Caco-2 (cell line): ENCODE results near the gene PPP2R2B. TPM values are rescaled to one million over a fixed set of nuclear protein-coding genes. Genes with fewer than 3 reads are reported as not detected.

Source experiments
- BruUV-seq: library from RNA; stranded (reverse); fragments of 400-500 nt; replicated peaks from 2 replicates; lab custom pipeline; 2021; lab: Mats Ljungman, UMichigan
- CTCF ChIA-PET: fragments of 300-600 bp; sonication (Branson Sonifier 250); formaldehyde crosslinking; loops from one replicate; lab custom pipeline; 2022; ENCODE audit warnings: antibody characterized with exemption; lab: Charles Lee
- POLR2A ChIA-PET: fragments of 300-600 bp; sonication (Branson Sonifier 250); formaldehyde crosslinking; loops from one replicate; lab custom pipeline; 2022; ENCODE audit warnings: antibody characterized with exemption; lab: Charles Lee
- DNase-seq, 2 experiments: peaks; one replicate each; pipeline versions ENCODE4 v3.0.0 to v3.0.0-alpha.2; 2020 to 2022
- H3K27me3 ChIP-seq: replicated peaks from 2 replicates; pipeline ENCODE4 v1.6.0; 2011; ENCODE audit warnings: low read length; ENCODE audit not compliant: control insufficient read depth, insufficient read depth
- H3K36me3 ChIP-seq: 2 replicates; pipeline ENCODE4 v1.5.1; 2011; ENCODE audit warnings: low read length; ENCODE audit not compliant: control insufficient read depth, insufficient read depth
- H3K4me1 ChIP-seq: fragments of 250-450 bp; sonication (Bioruptor Pico); 2 replicates; pipeline ENCODE4 v1.5.1; 2020; ENCODE audit warnings: mild to moderate bottlenecking
- H3K4me3 ChIP-seq: 2 replicates; pipeline ENCODE4 v1.5.1; 2011; ENCODE audit warnings: low read depth, mild to moderate bottlenecking, control low read depth, low read length
- H3K9me3 ChIP-seq: fragments of 250-450 bp; sonication (Bioruptor Pico); 2 replicates; pipeline ENCODE4 v1.5.1; 2020; ENCODE audit warnings: mild to moderate bottlenecking, moderate library complexity
- H3K27ac Mint-ChIP-seq: one replicate; pipeline ENCODE4 v1.8.0; 2022; ENCODE audit warnings: mixed read lengths; ENCODE audit not compliant: unreplicated experiment
- H3K27me3 Mint-ChIP-seq: one replicate; pipeline ENCODE4 v1.8.0; 2022; ENCODE audit warnings: mixed read lengths; ENCODE audit not compliant: insufficient read depth, unreplicated experiment
- H3K36me3 Mint-ChIP-seq: one replicate; pipeline ENCODE4 v1.8.0; 2022; ENCODE audit warnings: mild to moderate bottlenecking, mixed read lengths; ENCODE audit not compliant: insufficient read depth, unreplicated experiment
- H3K4me1 Mint-ChIP-seq: one replicate; pipeline ENCODE4 v1.8.0; 2022; ENCODE audit warnings: low read depth, mixed read lengths; ENCODE audit not compliant: unreplicated experiment
- H3K4me3 Mint-ChIP-seq: one replicate; pipeline ENCODE4 v1.8.0; 2022; ENCODE audit warnings: mild to moderate bottlenecking, moderate library complexity, mixed read lengths; ENCODE audit not compliant: unreplicated experiment
- H3K9me3 Mint-ChIP-seq: one replicate; pipeline ENCODE4 v1.8.0; 2022; ENCODE audit warnings: mixed read lengths; ENCODE audit not compliant: unreplicated experiment
- intact Hi-C: fragments of 100-400 bp; cut with micrococcal nuclease; formaldehyde crosslinking; loops from one replicate; pipeline ENCODE4 v1.10.0; 2022; ENCODE audit not compliant: unreplicated experiment
- total RNA-seq: library from RNA; stranded (reverse); gene quantifications from 2 replicates; pipeline ENCODE4 v1.2.3, GENCODE V29; 2022
- TF ChIP-seq, protein P1 (sequence below), 2 experiments: fragments of 200-600 bp in 1 of 2; IDR thresholded peaks; 1 replicate in 1 of 2; 2 replicates in 1 of 2; pipeline versions ENCODE4 v1.5.1 to v1.8.0; 2011 to 2022; ENCODE audit warnings: antibody characterized with exemption in 1 of 2, control low read depth in 1 of 2, inconsistent platforms in 1 of 2, low read depth in 1 of 2, low read length in 1 of 2, mild to moderate bottlenecking in 1 of 2, moderate library complexity in 1 of 2; ENCODE audit not compliant: insufficient read depth in 1 of 2, severe bottlenecking in 1 of 2, unreplicated experiment in 1 of 2

PPP2R2B gene
- total RNA-seq, 1 experiment from 2014 or later, result 9.8 TPM

DNA sequence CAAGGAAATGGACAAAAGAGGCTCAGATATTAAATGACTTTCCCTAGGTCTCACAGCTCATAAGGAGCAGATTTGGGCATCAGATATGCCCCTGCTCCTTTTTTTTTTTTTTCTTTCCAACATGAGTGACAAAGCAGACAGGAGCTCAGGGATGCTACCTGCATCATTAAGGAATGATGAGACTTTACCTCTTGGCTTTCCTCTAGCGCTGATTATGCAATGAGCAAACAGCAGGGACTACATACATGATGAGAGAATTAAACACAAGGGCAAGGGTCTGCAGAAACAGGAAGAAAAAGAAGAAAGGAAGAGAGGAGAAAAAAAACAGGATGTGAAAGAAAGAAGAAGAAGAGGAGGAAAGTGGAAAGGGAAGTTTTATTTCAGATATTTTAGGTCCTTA, 179.9 kb downstream of the PPP2R2B start:
- POLR2A ChIA-PET, result interaction anchor here (0.6 kb wide), 1 partner anchor 234 kb away, joined by 3 read pairs; no protein-coding TSS in a partner anchor
- Histone ChIP-seq H3K36me3 (no peaks in the 10 kb centered on the region), H3K4me1 (peaks cover 8% of the 10 kb centered on the region), H3K27me3 (no peaks in the 10 kb centered on the region), H3K9me3 (no peaks in the 10 kb centered on the region), H3K4me3 (no peak overlapping the region)
- no peak for DNase-seq
- intact Hi-C loops, result no loop called here
- TF ChIP-seq, protein P1, sequence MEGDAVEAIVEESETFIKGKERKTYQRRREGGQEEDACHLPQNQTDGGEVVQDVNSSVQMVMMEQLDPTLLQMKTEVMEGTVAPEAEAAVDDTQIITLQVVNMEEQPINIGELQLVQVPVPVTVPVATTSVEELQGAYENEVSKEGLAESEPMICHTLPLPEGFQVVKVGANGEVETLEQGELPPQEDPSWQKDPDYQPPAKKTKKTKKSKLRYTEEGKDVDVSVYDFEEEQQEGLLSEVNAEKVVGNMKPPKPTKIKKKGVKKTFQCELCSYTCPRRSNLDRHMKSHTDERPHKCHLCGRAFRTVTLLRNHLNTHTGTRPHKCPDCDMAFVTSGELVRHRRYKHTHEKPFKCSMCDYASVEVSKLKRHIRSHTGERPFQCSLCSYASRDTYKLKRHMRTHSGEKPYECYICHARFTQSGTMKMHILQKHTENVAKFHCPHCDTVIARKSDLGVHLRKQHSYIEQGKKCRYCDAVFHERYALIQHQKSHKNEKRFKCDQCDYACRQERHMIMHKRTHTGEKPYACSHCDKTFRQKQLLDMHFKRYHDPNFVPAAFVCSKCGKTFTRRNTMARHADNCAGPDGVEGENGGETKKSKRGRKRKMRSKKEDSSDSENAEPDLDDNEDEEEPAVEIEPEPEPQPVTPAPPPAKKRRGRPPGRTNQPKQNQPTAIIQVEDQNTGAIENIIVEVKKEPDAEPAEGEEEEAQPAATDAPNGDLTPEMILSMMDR (IDR thresholded peaks at IDR 0.05; ENCODE audit: insufficient read depth in 1 of 2, low read depth in 1 of 2, low read length in 1 of 2, severe bottlenecking in 1 of 2, unreplicated experiment in 1 of 2), result no peak
- CTCF ChIA-PET, result no interaction called here
- Mint-ChIP-seq H3K27ac (no peak overlapping the region), H3K4me1 (no peaks in the 10 kb centered on the region), H3K36me3 (no peaks in the 10 kb centered on the region), H3K9me3 (no peaks in the 10 kb centered on the region), H3K4me3 (no peak overlapping the region), H3K27me3 (no peaks in the 10 kb centered on the region)
- BruUV-seq, result no TSS peak

DNA sequence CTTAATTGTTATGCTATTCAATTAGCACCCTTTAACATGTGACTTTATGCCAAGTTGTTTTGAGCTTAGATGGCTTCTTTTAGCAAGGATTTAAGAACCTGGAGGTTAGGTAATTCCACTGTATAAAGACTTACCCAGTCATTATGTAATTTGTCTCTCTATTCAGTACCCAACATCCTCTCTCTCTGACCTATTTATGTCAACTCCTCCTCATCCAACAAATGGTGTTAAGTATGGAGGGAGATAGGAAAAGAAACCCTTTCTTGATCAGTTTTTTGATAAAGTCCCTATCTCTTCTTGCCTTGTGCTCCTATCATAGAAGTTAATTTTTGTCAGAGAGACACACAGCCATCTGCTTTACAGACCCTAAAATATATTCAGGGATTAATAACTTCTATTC, 181.3 kb downstream of the PPP2R2B start:
- Mint-ChIP-seq H3K4me1 (no peaks in the 10 kb centered on the region), H3K27me3 (no peaks in the 10 kb centered on the region), H3K36me3 (no peaks in the 10 kb centered on the region), H3K27ac (no peak overlapping the region), H3K9me3 (no peaks in the 10 kb centered on the region), H3K4me3 (no peak overlapping the region)
- Histone ChIP-seq H3K27me3 (no peaks in the 10 kb centered on the region), H3K36me3 (no peaks in the 10 kb centered on the region), H3K4me1 (peaks cover 8% of the 10 kb centered on the region), H3K9me3 (no peaks in the 10 kb centered on the region), H3K4me3 (no peak overlapping the region)
- TF ChIP-seq, protein P1 (IDR thresholded peaks at IDR 0.05; ENCODE audit: insufficient read depth in 1 of 2, low read depth in 1 of 2, low read length in 1 of 2, severe bottlenecking in 1 of 2, unreplicated experiment in 1 of 2), result no peak
- DNase-seq, result no peak
- BruUV-seq, result no TSS peak
- CTCF ChIA-PET, result no interaction called here
- POLR2A ChIA-PET, result no interaction called here
- intact Hi-C loops, result no loop called here

DNA sequence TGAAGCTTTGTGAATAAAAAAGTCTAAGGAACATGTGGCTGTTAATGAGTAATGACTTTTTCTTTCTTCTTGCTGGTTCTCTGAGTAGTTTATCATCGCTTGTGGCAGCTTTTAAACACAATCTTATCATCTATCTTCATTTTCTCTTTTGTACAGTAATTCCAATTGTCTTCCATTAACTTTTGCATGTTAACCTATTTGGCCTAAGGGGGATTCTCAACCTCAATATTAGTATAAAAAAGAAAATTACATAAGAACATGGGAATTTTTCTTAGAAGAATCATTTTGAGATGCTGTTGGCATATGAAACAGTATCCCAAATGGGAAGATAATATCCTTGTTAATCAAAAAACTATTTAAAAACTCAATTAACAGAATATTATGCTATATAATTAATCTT, 182.9 kb downstream of the PPP2R2B start:
- CTCF ChIA-PET, result no interaction called here
- Histone ChIP-seq H3K4me1 (peaks cover 8% of the 10 kb centered on the region), H3K9me3 (no peaks in the 10 kb centered on the region), H3K4me3 (no peak overlapping the region), H3K27me3 (no peaks in the 10 kb centered on the region; the same call in 1 of the 2 replicates), H3K36me3 (no peaks in the 10 kb centered on the region)
- no peak overlapping the region for H3K4me3 Mint-ChIP-seq
- no TSS peak for BruUV-seq
- no peak for DNase-seq
- no peak overlapping the region for H3K27ac Mint-ChIP-seq
- no peaks in the 10 kb centered on the region for H3K9me3 Mint-ChIP-seq
- intact Hi-C loops, result no loop called here
- no peaks in the 10 kb centered on the region for H3K27me3 Mint-ChIP-seq
- no peaks in the 10 kb centered on the region for H3K36me3 Mint-ChIP-seq
- POLR2A ChIA-PET, result no interaction called here
- TF ChIP-seq, protein P1 (IDR thresholded peaks at IDR 0.05; ENCODE audit: insufficient read depth in 1 of 2, low read depth in 1 of 2, low read length in 1 of 2, severe bottlenecking in 1 of 2, unreplicated experiment in 1 of 2), result no peak
- no peaks in the 10 kb centered on the region for H3K4me1 Mint-ChIP-seq
